Measurements from ENCODE around the gene PHYHD1.

PHYHD1 gene

DNA sequence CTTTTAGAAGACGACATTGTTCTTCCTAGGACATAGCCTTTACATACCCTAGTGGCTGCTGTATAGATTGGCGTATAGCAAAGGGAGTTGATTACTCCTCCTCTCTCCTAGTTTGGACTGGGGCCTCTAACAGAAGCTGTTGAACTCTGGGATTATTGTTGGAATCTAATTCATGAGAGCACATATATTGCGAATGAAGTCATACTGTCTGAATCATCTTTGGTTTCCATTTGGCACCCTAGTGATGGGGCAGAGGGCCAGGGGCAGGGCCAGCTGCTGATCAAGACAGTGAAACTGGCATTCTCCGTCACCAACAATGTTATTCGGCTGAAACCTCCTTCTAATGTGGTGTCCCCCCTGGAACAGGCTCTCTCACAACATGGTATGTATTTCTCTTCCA lies 67.0 kb downstream of the PHYHD1 start:
- DNase-seq, result no peak

Measured in NCI-H345 (cell line).